Measurements from ENCODE around the gene UBE2E2. TPM values are rescaled to one million over a fixed set of nuclear protein-coding genes. Genes with fewer than 3 reads are reported as not detected.

Gene UBE2E2
- total and polyA plus RNA-seq, 2 donors (not counting 1 experiment from before 2014, with no cell fraction given), result 16.0 to 45.0 TPM

- no peak for ATAC-seq (ENCODE audit: low read depth)
- CTCF ChIA-PET, result no interaction called here
- Histone ChIP-seq H3K79me2 (ENCODE audit: control insufficient read depth, insufficient read depth, low read length) (peaks cover 61% of the 10 kb centered on the region), H4K20me1 (ENCODE audit: control insufficient read depth, insufficient read depth, low read length, poor library complexity, severe bottlenecking) (peaks cover 28% of the 10 kb centered on the region), H3K27me3 (replicated peaks in 1 of 4; ENCODE audit: control extremely low read depth in 1 of 4, control insufficient read depth in 3 of 4, insufficient read depth in 4 of 4, low read length in 3 of 4) (no peaks in the 10 kb centered on the region), H3K4me3 (ENCODE audit: control extremely low read depth in 1 of 5, extremely low read depth in 1 of 5, insufficient read depth in 1 of 5, low read depth in 2 of 5, low read length in 4 of 5) (no peak overlapping the region), H3K9ac (ENCODE audit: low read length) (no peak overlapping the region), H3K27ac (ENCODE audit: low read length in 2 of 2) (no peak overlapping the region), H3K4me2 (replicated peaks; ENCODE audit: low read depth, low read length, poor library complexity, severe bottlenecking) (no peak overlapping the region), H3K4me1 (ENCODE audit: control insufficient read depth in 2 of 2, insufficient read depth in 2 of 2, low read length in 2 of 2) (peaks cover 0 to 2% of the 10 kb centered on the region in 2 donors), H2AFZ (ENCODE audit: insufficient read depth, low read depth, low read length, poor library complexity, severe bottlenecking) (no peak overlapping the region), H3K36me3 (replicated peaks in 1 of 2; ENCODE audit: control extremely low read depth in 1 of 2, control insufficient read depth in 1 of 2, extremely low read depth in 1 of 2, insufficient read depth in 2 of 2, low read length in 1 of 2) (no peaks in the 10 kb centered on the region), H3K9me3 (ENCODE audit: control extremely low read depth in 1 of 3, control insufficient read depth in 2 of 3, insufficient read depth in 1 of 3, low read length in 2 of 3) (no peaks in the 10 kb centered on the region)
- Mint-ChIP-seq H3K4me1 (peaks cover 39% of the 10 kb centered on the region), H3K4me3 (no peak overlapping the region), H3K9me3 (ENCODE audit: insufficient read depth) (no peaks in the 10 kb centered on the region), H3K27ac (no peak overlapping the region), H3K27me3 (no peaks in the 10 kb centered on the region)
- no CpG with 5 or more reads among the region's 1 CpG for WGBS (ENCODE audit: insufficient coverage)
- intact Hi-C loops (cut with micrococcal nuclease), result no loop called here
- POLR2A ChIA-PET, result no interaction called here
- no peak for TF ChIP-seq EZH2 (IDR thresholded peaks at IDR 0.05; ENCODE audit: borderline replicate concordance, insufficient read depth, low read depth, low read length, poor library complexity, severe bottlenecking)
- no peak for TF ChIP-seq CTCF (IDR thresholded peaks at IDR 0.05)
- DNase-seq, result no peak
Measured at GRCh38 chr3:23304424-23304823, 101.3 kb downstream of the UBE2E2 start.

GRCh38 chr3:23308986-23309625, 106.0 kb downstream of the UBE2E2 start:
- Histone ChIP-seq H3K9ac (ENCODE audit: low read length) (no peak overlapping the region), H3K79me2 (ENCODE audit: control insufficient read depth, insufficient read depth, low read length) (peaks cover 77% of the 10 kb centered on the region), H3K36me3 (replicated peaks in 1 of 2; ENCODE audit: control extremely low read depth in 1 of 2, control insufficient read depth in 1 of 2, extremely low read depth in 1 of 2, insufficient read depth in 2 of 2, low read length in 1 of 2) (peaks cover 0 to 3% of the 10 kb centered on the region in 2 experiments), H4K20me1 (ENCODE audit: control insufficient read depth, insufficient read depth, low read length, poor library complexity, severe bottlenecking) (peaks cover 11% of the 10 kb centered on the region), H3K4me1 (ENCODE audit: control insufficient read depth in 2 of 2, insufficient read depth in 2 of 2, low read length in 2 of 2) (peaks cover 0 to 2% of the 10 kb centered on the region in 2 donors), H3K4me2 (replicated peaks; ENCODE audit: low read depth, low read length, poor library complexity, severe bottlenecking) (no peak overlapping the region), H3K27ac (ENCODE audit: low read length in 2 of 2) (no peak overlapping the region), H3K9me3 (ENCODE audit: control extremely low read depth in 1 of 3, control insufficient read depth in 2 of 3, insufficient read depth in 1 of 3, low read length in 2 of 3) (no peaks in the 10 kb centered on the region), H3K27me3 (replicated peaks in 1 of 4; ENCODE audit: control extremely low read depth in 1 of 4, control insufficient read depth in 3 of 4, insufficient read depth in 4 of 4, low read length in 3 of 4) (no peaks in the 10 kb centered on the region), H3K4me3 (ENCODE audit: control extremely low read depth in 1 of 5, extremely low read depth in 1 of 5, insufficient read depth in 1 of 5, low read depth in 2 of 5, low read length in 4 of 5) (no peak overlapping the region), H2AFZ (ENCODE audit: insufficient read depth, low read depth, low read length, poor library complexity, severe bottlenecking) (no peak overlapping the region)
- intact Hi-C loops (cut with micrococcal nuclease), result no loop called here
- ChIA-PET POLR2A (no interaction called here), CTCF (no interaction called here)
- DNase-seq (no peak), ATAC-seq (ENCODE audit: low read depth) (no peak)
- Mint-ChIP-seq H3K27ac (no peak overlapping the region), H3K9me3 (ENCODE audit: insufficient read depth) (no peaks in the 10 kb centered on the region), H3K27me3 (no peaks in the 10 kb centered on the region), H3K4me3 (no peak overlapping the region), H3K4me1 (peaks cover 36% of the 10 kb centered on the region)
- TF ChIP-seq CTCF (IDR thresholded peaks at IDR 0.05) (no peak), EZH2 (IDR thresholded peaks at IDR 0.05; ENCODE audit: borderline replicate concordance, insufficient read depth, low read depth, low read length, poor library complexity, severe bottlenecking) (no peak)
- no CpG with 5 or more reads among the region's 2 CpGs for WGBS (ENCODE audit: insufficient coverage)

Data from B cell (primary cell).